OCI-LY7 (cell line): ENCODE results near the gene UCK1. TPM values are rescaled to one million over a fixed set of nuclear protein-coding genes. Genes with fewer than 3 reads are reported as not detected.

ENCODE experiments used
- BruUV-seq: library from RNA; stranded (reverse); fragments of 400-500 nt; replicated peaks from 2 replicates; lab custom pipeline; 2021; lab: Mats Ljungman, UMichigan
- CTCF ChIA-PET: fragments of 300-600 bp; sonication (Branson Sonifier 250); formaldehyde crosslinking; loops from one replicate; lab custom pipeline; 2022; ENCODE audit warnings: antibody characterized with exemption; ENCODE audit not compliant: unreplicated experiment; lab: Charles Lee
- POLR2A ChIA-PET: fragments of 300-600 bp; sonication (Branson Sonifier 250); formaldehyde crosslinking; loops from one replicate; lab custom pipeline; 2022; ENCODE audit warnings: antibody characterized with exemption; lab: Charles Lee
- DNase-seq: peaks from one replicate; pipeline ENCODE4 v3.0.0-alpha.2; 2015; ENCODE audit warnings: low spot score
- H2AFZ ChIP-seq: fragments of 200-600 bp; sonication (generic), shearing (Covaris generic); 2 replicates; pipeline ENCODE4 v1.6.1; 2014; ENCODE audit warnings: mild to moderate bottlenecking, antibody characterized with exemption, low read length, moderate library complexity
- H3K27ac ChIP-seq: fragments of 200-600 bp; sonication (generic); 2 replicates; pipeline ENCODE4 v1.5.1; 2014; ENCODE audit warnings: mixed run types, low read depth, mild to moderate bottlenecking, moderate library complexity, low read length, inconsistent platforms; ENCODE audit not compliant: poor library complexity, severe bottlenecking
- H3K36me3 ChIP-seq: fragments of 200-600 bp; sonication (generic); 2 replicates; pipeline ENCODE4 v1.6.1; 2014; ENCODE audit warnings: mild to moderate bottlenecking, antibody characterized with exemption, low read length, moderate library complexity, mixed read lengths; ENCODE audit not compliant: insufficient read depth
- H3K4me1 ChIP-seq: fragments of 200-600 bp; sonication (generic); 2 replicates; pipeline ENCODE4 v1.5.1; 2014; ENCODE audit warnings: mild to moderate bottlenecking, low read length; ENCODE audit not compliant: insufficient read depth, poor library complexity, severe bottlenecking
- H3K4me2 ChIP-seq: fragments of 200-600 bp; sonication (generic); 2 replicates; pipeline ENCODE4 v1.6.1; 2014; ENCODE audit warnings: mild to moderate bottlenecking, low read length
- H3K4me3 ChIP-seq: fragments of 200-600 bp; sonication (generic); 2 replicates; pipeline ENCODE4 v1.5.1; 2014; ENCODE audit warnings: mild to moderate bottlenecking, low read depth, low read length; ENCODE audit not compliant: poor library complexity, severe bottlenecking
- H3K79me2 ChIP-seq: fragments of 200-600 bp; sonication (generic); 2 replicates; pipeline ENCODE4 v1.6.1; 2016; ENCODE audit warnings: low read depth, mild to moderate bottlenecking, low read length, moderate library complexity, mixed read lengths; ENCODE audit not compliant: insufficient read depth
- H3K9me2 ChIP-seq: fragments of 200-600 bp; sonication (generic); 2 replicates; pipeline ENCODE4 v1.6.1; 2016; ENCODE audit warnings: mild to moderate bottlenecking, low read length, mixed read lengths; ENCODE audit not compliant: insufficient read depth
- H3K9me3 ChIP-seq: fragments of 200-600 bp; sonication (generic); 2 replicates; pipeline ENCODE4 v1.6.1; 2014; ENCODE audit warnings: mild to moderate bottlenecking, mixed run types, low read length, mixed read lengths
- H4K20me1 ChIP-seq: fragments of 200-600 bp; sonication (generic); 2 replicates; pipeline ENCODE4 v1.6.1; 2014; ENCODE audit warnings: mild to moderate bottlenecking, antibody characterized with exemption, low read length, moderate library complexity, mixed read lengths; ENCODE audit not compliant: insufficient read depth
- EZH2phosphoT487 ChIP-seq: fragments of 200-600 bp; sonication (generic); IDR thresholded peaks from 2 replicates; pipeline ENCODE4 v1.6.1; 2018; ENCODE audit warnings: low read depth, borderline replicate concordance, mild to moderate bottlenecking, mixed run types, antibody characterized with exemption, low read length, moderate library complexity, mixed read lengths
- intact Hi-C: fragments of 100-400 bp; cut with micrococcal nuclease; formaldehyde crosslinking; loops from one replicate; pipeline ENCODE4 v1.10.0; 2022; ENCODE audit not compliant: unreplicated experiment
- total RNA-seq, 2 experiments: library from RNA; depleted of rRNA in 1 of 2; stranded (reverse); fragments of >200 nt in 1 of 2; shearing (Covaris generic) in 1 of 2; gene quantifications; 2 replicates each; pipeline ENCODE4 v1.2.3, GENCODE V29; 2014 to 2022
- TF ChIP-seq, protein P1 (sequence below): fragments of 200-600 bp; sonication (generic); conservative IDR thresholded peaks from 2 replicates; pipeline ENCODE4 v1.5.1; 2014; ENCODE audit warnings: mild to moderate bottlenecking, antibody characterized with exemption, low read length, moderate library complexity, mixed read lengths

Gene UCK1
- total RNA-seq, 2 experiments from 2014 or later = 25.9 to 29.0 TPM

DNA sequence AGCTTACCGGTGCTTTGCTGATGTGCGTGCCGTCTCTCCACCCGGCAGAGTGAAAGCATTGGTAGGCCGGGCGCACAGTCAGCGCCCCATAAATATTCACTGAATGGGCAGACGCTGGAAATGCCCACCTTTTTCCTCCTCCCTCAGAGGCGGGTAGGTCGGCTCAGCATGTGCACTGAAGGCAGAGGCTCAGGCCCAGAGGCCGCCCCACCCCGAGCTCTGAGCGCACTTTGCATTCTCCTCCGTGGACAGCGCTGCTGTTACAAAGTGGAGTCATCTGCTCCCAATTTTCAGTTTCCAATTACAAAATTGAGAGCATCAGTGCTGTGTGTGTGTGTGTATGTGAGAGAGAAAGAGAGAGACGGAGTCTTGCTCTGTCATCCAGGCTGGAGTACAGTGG, 10.6 kb downstream of the UCK1 start:
- no peak for DNase-seq
- ChIA-PET POLR2A (no interaction called here), CTCF (no interaction called here)
- Histone ChIP-seq H2AFZ (no peak overlapping the region), H3K4me1 (no peaks in the 10 kb centered on the region), H3K79me2 (no peaks in the 10 kb centered on the region), H3K4me2 (no peak overlapping the region), H4K20me1 (no peaks in the 10 kb centered on the region), H3K9me2 (no peaks in the 10 kb centered on the region), H3K36me3 (peaks cover 92% of the 10 kb centered on the region), H3K4me3 (no peak overlapping the region), H3K9me3 (no peaks in the 10 kb centered on the region), H3K27ac (no peak overlapping the region)
- no TSS peak for BruUV-seq
- intact Hi-C loops = no loop called here
- TF ChIP-seq, protein P1, sequence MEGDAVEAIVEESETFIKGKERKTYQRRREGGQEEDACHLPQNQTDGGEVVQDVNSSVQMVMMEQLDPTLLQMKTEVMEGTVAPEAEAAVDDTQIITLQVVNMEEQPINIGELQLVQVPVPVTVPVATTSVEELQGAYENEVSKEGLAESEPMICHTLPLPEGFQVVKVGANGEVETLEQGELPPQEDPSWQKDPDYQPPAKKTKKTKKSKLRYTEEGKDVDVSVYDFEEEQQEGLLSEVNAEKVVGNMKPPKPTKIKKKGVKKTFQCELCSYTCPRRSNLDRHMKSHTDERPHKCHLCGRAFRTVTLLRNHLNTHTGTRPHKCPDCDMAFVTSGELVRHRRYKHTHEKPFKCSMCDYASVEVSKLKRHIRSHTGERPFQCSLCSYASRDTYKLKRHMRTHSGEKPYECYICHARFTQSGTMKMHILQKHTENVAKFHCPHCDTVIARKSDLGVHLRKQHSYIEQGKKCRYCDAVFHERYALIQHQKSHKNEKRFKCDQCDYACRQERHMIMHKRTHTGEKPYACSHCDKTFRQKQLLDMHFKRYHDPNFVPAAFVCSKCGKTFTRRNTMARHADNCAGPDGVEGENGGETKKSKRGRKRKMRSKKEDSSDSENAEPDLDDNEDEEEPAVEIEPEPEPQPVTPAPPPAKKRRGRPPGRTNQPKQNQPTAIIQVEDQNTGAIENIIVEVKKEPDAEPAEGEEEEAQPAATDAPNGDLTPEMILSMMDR = no peak
- no peak for TF ChIP-seq EZH2phosphoT487

DNA sequence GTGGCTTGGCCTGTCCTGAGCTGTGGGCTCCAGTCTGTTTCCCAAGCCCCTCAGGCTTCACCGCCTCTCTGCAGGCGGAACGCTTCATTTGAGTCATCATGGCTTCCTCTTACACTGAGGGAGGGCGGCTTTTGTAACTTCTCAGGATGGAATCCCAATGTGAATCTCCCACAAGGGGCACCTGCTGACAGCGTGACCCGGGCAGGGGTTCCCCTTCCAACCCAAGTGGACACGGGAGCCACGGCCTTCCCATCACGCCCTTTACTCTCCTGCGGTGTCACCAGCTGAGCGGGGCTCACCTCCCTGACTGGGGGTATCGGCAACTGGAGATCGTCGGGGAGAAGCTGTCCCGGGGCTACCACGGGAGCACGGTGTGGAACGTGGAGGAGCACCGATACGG, 12.5 kb downstream of the UCK1 start:
- intact Hi-C loops = no loop called here
- H3K4me1 ChIP-seq = peaks cover 7% of the 10 kb centered on the region
- ChIA-PET POLR2A (no interaction called here), CTCF (no interaction called here)
- no peak overlapping the region for H3K27ac ChIP-seq
- H3K4me3 ChIP-seq = no peak overlapping the region
- no peaks in the 10 kb centered on the region for H3K9me2 ChIP-seq
- TF ChIP-seq, protein P1 = no peak
- no peak for TF ChIP-seq EZH2phosphoT487
- no peak for DNase-seq
- no peaks in the 10 kb centered on the region for H3K79me2 ChIP-seq
- no TSS peak for BruUV-seq
- peaks cover 86% of the 10 kb centered on the region for H3K36me3 ChIP-seq
- H3K9me3 ChIP-seq = no peaks in the 10 kb centered on the region
- H2AFZ ChIP-seq = no peak overlapping the region
- no peak overlapping the region for H3K4me2 ChIP-seq
- H4K20me1 ChIP-seq = no peaks in the 10 kb centered on the region

DNA sequence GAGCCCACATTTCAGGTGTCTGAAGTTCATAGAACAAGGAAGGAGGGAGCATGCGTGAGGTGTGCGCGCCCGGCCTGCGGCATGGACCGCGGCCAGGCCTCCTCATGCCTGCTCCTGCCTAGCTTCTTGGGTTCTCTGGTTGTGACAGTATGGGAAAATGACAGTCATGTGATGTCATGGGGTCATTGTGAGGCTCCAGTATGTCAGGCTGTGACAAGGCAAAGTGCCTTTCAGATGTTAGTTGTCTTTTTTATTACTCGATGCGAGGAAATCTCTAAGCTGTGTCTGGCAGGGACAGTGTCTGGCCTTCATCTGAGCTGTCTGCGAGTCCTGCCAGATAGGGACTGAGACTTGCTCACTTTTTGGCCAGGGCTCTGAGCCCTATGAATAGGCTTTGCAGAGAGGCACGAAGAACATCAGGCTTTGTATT, 13.3 kb downstream of the UCK1 start:
- Histone ChIP-seq H4K20me1 (no peaks in the 10 kb centered on the region), H3K27ac (no peak overlapping the region), H2AFZ (no peak overlapping the region), H3K4me2 (no peak overlapping the region), H3K79me2 (no peaks in the 10 kb centered on the region), H3K9me2 (no peaks in the 10 kb centered on the region), H3K4me3 (no peak overlapping the region), H3K36me3 (peaks cover 85% of the 10 kb centered on the region), H3K9me3 (no peaks in the 10 kb centered on the region), H3K4me1 (peaks cover 7% of the 10 kb centered on the region)
- ChIA-PET CTCF (no interaction called here), POLR2A (no interaction called here)
- intact Hi-C loops = no loop called here
- TF ChIP-seq, protein P1 = no peak
- TF ChIP-seq EZH2phosphoT487 = no peak
- no TSS peak for BruUV-seq
- DNase-seq = no peak
